GM23338 (cell line): ENCODE results near the gene DUSP5. TPM values are rescaled to one million over a fixed set of nuclear protein-coding genes. Genes with fewer than 3 reads are reported as not detected.

Experiments
- ATAC-seq: fragments of 200-7000 bp; cut with Tn5 transposase; 3 replicates; pipeline ENCODE4 v1.9.1; 2020
- DNase-seq: peaks from one replicate; pipeline ENCODE4 v3.0.0-alpha.2; 2015; ENCODE audit warnings: low spot score
- H2AFZ ChIP-seq: fragments of 200-600 bp; sonication (generic); 2 replicates; pipeline ENCODE4 v1.8.0; 2016; ENCODE audit warnings: antibody characterized with exemption, mild to moderate bottlenecking, moderate library complexity
- H3F3A ChIP-seq: fragments of 200-600 bp; sonication (generic); replicated peaks from 2 replicates; pipeline ENCODE4 v1.8.0; 2017; ENCODE audit warnings: antibody characterized with exemption, mixed run types, low read depth
- H3K27ac ChIP-seq: fragments of 200-600 bp; sonication (generic); 2 replicates; pipeline ENCODE4 v1.6.1; 2016; ENCODE audit warnings: low read depth
- H3K27me3 ChIP-seq: fragments of 200-600 bp; sonication (generic); 2 replicates; pipeline ENCODE4 v1.8.0; 2016; ENCODE audit warnings: mild to moderate bottlenecking, mixed run types, moderate library complexity; ENCODE audit not compliant: insufficient read depth
- H3K36me3 ChIP-seq: fragments of 200-600 bp; sonication (generic); 2 replicates; pipeline ENCODE4 v1.8.0; 2016; ENCODE audit warnings: mild to moderate bottlenecking; ENCODE audit not compliant: insufficient read depth
- H3K4me1 ChIP-seq: fragments of 200-600 bp; sonication (generic); 2 replicates; pipeline ENCODE4 v1.8.0; 2016; ENCODE audit warnings: mild to moderate bottlenecking, moderate library complexity; ENCODE audit not compliant: insufficient read depth
- H3K4me2 ChIP-seq: fragments of 200-600 bp; sonication (generic); 2 replicates; pipeline ENCODE4 v1.7.1; 2017; ENCODE audit warnings: mixed run types
- H3K4me3 ChIP-seq: fragments of 200-600 bp; sonication (generic); 2 replicates; pipeline ENCODE4 v1.6.1; 2016; ENCODE audit warnings: mixed run types
- H3K79me2 ChIP-seq: fragments of 200-600 bp; sonication (generic); replicated peaks from 2 replicates; pipeline ENCODE4 v1.8.0; 2017; ENCODE audit warnings: mild to moderate bottlenecking; ENCODE audit not compliant: insufficient read depth
- H3K9me2 ChIP-seq: fragments of 200-600 bp; sonication (generic); 2 replicates; pipeline ENCODE4 v1.8.0; 2017; ENCODE audit not compliant: insufficient read depth
- H4K20me1 ChIP-seq: fragments of 200-600 bp; sonication (generic); replicated peaks from 2 replicates; pipeline ENCODE4 v1.8.0; 2017; ENCODE audit warnings: mild to moderate bottlenecking; ENCODE audit not compliant: insufficient read depth
- H3K27ac Mint-ChIP-seq: 2 replicates; pipeline ENCODE4 v1.8.0; 2020; ENCODE audit warnings: inconsistent platforms, mild to moderate bottlenecking, moderate library complexity, mixed read lengths
- H3K27me3 Mint-ChIP-seq: 3 replicates; pipeline ENCODE4 v1.8.0; 2022; ENCODE audit warnings: low read depth, mild to moderate bottlenecking, moderate library complexity, mixed read lengths, inconsistent platforms; ENCODE audit not compliant: insufficient read depth, poor library complexity
- H3K36me3 Mint-ChIP-seq: 3 replicates; pipeline ENCODE4 v1.8.0; 2021; ENCODE audit warnings: low read depth, mild to moderate bottlenecking, inconsistent platforms, moderate library complexity, mixed read lengths
- H3K4me1 Mint-ChIP-seq: 3 replicates; pipeline ENCODE4 v1.8.0; 2020; ENCODE audit warnings: mild to moderate bottlenecking, inconsistent platforms, mixed read lengths
- H3K4me3 Mint-ChIP-seq: 3 replicates; pipeline ENCODE4 v1.8.0; 2021; ENCODE audit warnings: moderate library complexity, mild to moderate bottlenecking, inconsistent platforms, mixed read lengths
- H3K9me3 Mint-ChIP-seq: 3 replicates; pipeline ENCODE4 v1.8.0; 2020; ENCODE audit warnings: moderate library complexity, mild to moderate bottlenecking, inconsistent platforms, mixed read lengths
- EZH2 ChIP-seq: fragments of 200-600 bp; sonication (generic); IDR thresholded peaks from one replicate; pipeline ENCODE4 v1.8.0; 2017; ENCODE audit warnings: antibody characterized with exemption, mild to moderate bottlenecking, low read depth; ENCODE audit not compliant: unreplicated experiment
- EZH2phosphoT487 ChIP-seq: fragments of 200-600 bp; sonication (generic); IDR thresholded peaks from one replicate; pipeline ENCODE4 v1.8.1; 2018; ENCODE audit warnings: antibody characterized with exemption; ENCODE audit not compliant: unreplicated experiment
- POLR2AphosphoS5 ChIP-seq: IDR thresholded peaks from 2 replicates; pipeline ENCODE4 v1.6.1; 2016; ENCODE audit warnings: antibody characterized with exemption, low read depth
- ZNF114 ChIP-seq: fragments of 250-450 bp; sonication (Bioruptor Pico); IDR thresholded peaks from 2 replicates; pipeline ENCODE4 v1.5.0; 2020; ENCODE audit warnings: mild to moderate bottlenecking, moderate library complexity
- ZNF331 ChIP-seq: fragments of 250-450 bp; sonication (Bioruptor Pico); IDR thresholded peaks from 2 replicates; pipeline ENCODE4 v1.5.0; 2020; ENCODE audit warnings: low read depth, mild to moderate bottlenecking, moderate library complexity
- polyA plus RNA-seq: library from polyadenylated mRNA; unstranded; fragments of >200 nt; fragmentation: Nextera tagmentation; extraction: Ambion mirVana; gene quantifications from 2 replicates; pipeline ENCODE4 v1.2.1, GENCODE V29; 2016
- total RNA-seq: library from RNA; depleted of rRNA; stranded (reverse); fragments of >200 nt; shearing (Covaris generic); gene quantifications from 2 replicates; pipeline ENCODE4 v1.2.3, GENCODE V29; 2014
- TF ChIP-seq, protein P1 (sequence below), 2 experiments: fragments of 200-600 bp in 1 of 2; sonication (generic) in 1 of 2; conservative IDR thresholded peaks; 2 replicates each; pipeline versions ENCODE4 v1.5.1 to v1.6.1; 2016 to 2017; ENCODE audit warnings: antibody characterized with exemption in 2 of 2, low read depth in 2 of 2, mild to moderate bottlenecking in 2 of 2, moderate library complexity in 1 of 2
- TF ChIP-seq, protein P2 (sequence below): IDR thresholded peaks from one replicate; pipeline ENCODE4 v1.6.1; 2018; ENCODE audit warnings: antibody characterized with exemption; ENCODE audit not compliant: unreplicated experiment
- TF ChIP-seq, protein P3 (sequence below): IDR thresholded peaks from 2 replicates; pipeline ENCODE4 v1.6.1; 2016; ENCODE audit warnings: antibody characterized with exemption
- TF ChIP-seq, protein P4 (sequence below): fragments of 250-450 bp; sonication (Bioruptor Pico); IDR thresholded peaks from 2 replicates; pipeline ENCODE4 v1.5.0; 2020; ENCODE audit warnings: mild to moderate bottlenecking, moderate library complexity

Gene DUSP5
- total and polyA plus RNA-seq, 2 experiments from 2014 or later = 10.8 to 35.9 TPM

DNA sequence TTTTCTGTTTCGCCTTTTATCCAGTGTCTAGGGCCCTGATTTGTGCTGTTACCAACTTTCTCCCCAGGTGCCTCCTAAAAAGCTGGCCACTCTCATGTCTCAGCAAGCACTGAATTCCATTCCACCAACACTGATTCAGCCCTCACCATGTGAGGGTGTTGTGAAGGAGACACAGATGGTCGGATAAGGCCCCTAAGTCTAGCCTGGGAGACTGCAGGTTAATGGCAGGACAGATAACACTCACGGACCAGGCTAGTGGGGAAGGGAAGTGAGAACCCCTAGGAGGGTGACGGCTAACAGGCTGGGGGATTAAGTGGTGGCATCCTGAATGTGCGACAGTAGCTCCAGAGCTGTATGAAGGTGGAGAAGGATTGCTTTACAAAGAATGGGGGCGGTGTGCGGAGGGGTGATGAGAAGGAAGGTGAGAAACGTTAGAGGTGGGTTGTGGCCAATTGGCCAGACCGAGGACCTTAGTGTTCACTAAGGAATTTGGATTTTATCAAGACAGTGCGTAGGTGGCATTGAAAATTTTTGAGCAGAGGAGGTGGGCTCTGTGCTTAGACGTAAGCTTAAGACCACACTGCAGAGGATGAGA, 3.8 kb upstream of the DUSP5 start (continued):
- TF ChIP-seq, protein P1, sequence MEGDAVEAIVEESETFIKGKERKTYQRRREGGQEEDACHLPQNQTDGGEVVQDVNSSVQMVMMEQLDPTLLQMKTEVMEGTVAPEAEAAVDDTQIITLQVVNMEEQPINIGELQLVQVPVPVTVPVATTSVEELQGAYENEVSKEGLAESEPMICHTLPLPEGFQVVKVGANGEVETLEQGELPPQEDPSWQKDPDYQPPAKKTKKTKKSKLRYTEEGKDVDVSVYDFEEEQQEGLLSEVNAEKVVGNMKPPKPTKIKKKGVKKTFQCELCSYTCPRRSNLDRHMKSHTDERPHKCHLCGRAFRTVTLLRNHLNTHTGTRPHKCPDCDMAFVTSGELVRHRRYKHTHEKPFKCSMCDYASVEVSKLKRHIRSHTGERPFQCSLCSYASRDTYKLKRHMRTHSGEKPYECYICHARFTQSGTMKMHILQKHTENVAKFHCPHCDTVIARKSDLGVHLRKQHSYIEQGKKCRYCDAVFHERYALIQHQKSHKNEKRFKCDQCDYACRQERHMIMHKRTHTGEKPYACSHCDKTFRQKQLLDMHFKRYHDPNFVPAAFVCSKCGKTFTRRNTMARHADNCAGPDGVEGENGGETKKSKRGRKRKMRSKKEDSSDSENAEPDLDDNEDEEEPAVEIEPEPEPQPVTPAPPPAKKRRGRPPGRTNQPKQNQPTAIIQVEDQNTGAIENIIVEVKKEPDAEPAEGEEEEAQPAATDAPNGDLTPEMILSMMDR (conservative IDR thresholded peaks at IDR 0.05; ENCODE audit: low read depth in 2 of 2) = no peak
- TF ChIP-seq ZNF114 = no peak
- TF ChIP-seq, protein P2, sequence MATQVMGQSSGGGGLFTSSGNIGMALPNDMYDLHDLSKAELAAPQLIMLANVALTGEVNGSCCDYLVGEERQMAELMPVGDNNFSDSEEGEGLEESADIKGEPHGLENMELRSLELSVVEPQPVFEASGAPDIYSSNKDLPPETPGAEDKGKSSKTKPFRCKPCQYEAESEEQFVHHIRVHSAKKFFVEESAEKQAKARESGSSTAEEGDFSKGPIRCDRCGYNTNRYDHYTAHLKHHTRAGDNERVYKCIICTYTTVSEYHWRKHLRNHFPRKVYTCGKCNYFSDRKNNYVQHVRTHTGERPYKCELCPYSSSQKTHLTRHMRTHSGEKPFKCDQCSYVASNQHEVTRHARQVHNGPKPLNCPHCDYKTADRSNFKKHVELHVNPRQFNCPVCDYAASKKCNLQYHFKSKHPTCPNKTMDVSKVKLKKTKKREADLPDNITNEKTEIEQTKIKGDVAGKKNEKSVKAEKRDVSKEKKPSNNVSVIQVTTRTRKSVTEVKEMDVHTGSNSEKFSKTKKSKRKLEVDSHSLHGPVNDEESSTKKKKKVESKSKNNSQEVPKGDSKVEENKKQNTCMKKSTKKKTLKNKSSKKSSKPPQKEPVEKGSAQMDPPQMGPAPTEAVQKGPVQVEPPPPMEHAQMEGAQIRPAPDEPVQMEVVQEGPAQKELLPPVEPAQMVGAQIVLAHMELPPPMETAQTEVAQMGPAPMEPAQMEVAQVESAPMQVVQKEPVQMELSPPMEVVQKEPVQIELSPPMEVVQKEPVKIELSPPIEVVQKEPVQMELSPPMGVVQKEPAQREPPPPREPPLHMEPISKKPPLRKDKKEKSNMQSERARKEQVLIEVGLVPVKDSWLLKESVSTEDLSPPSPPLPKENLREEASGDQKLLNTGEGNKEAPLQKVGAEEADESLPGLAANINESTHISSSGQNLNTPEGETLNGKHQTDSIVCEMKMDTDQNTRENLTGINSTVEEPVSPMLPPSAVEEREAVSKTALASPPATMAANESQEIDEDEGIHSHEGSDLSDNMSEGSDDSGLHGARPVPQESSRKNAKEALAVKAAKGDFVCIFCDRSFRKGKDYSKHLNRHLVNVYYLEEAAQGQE = no peak
- TF ChIP-seq POLR2AphosphoS5 = no peak
- TF ChIP-seq, protein P3, sequence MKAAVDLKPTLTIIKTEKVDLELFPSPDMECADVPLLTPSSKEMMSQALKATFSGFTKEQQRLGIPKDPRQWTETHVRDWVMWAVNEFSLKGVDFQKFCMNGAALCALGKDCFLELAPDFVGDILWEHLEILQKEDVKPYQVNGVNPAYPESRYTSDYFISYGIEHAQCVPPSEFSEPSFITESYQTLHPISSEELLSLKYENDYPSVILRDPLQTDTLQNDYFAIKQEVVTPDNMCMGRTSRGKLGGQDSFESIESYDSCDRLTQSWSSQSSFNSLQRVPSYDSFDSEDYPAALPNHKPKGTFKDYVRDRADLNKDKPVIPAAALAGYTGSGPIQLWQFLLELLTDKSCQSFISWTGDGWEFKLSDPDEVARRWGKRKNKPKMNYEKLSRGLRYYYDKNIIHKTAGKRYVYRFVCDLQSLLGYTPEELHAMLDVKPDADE = no peak

DNA sequence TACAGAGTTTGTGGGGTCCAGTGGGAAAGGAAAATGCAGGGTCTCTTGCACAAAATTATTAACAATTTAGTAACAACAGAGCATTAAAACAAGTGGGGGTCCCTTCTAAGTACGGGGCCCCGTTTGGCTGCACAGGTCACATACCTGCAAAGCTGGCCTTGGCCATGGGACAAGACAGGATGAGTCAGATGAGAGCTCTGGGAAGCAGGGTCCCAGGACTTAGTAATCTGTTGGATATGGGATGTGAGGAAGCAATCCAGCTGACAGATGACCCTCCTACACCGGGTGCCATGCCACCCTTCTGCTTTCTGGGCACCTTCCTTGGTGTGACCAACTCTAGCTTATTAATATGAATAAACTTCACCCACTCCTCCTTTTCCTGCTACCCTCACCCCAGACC, 3.2 kb upstream of the DUSP5 start:
- H3K79me2 ChIP-seq = peaks cover 15% of the 10 kb centered on the region
- H3K4me2 ChIP-seq = no peak overlapping the region
- no peak overlapping the region for H3K27ac ChIP-seq
- H3F3A ChIP-seq = peaks cover 15% of the 10 kb centered on the region
- Mint-ChIP-seq H3K4me1 (peaks cover 37% of the 10 kb centered on the region), H3K9me3 (peaks cover 3% of the 10 kb centered on the region; the same call in 1 of the 3 replicates), H3K27me3 (peaks cover 32% of the 10 kb centered on the region), H3K4me3 (no peak overlapping the region), H3K27ac (no peak overlapping the region), H3K36me3 (peaks cover 14% of the 10 kb centered on the region; the same call in 2 of the 3 replicates)
- peaks cover 31% of the 10 kb centered on the region for H3K27me3 ChIP-seq
- H4K20me1 ChIP-seq = peaks cover 6% of the 10 kb centered on the region; the same call in 1 of the 2 replicates
- no peak overlapping the region for H3K4me3 ChIP-seq
- DNase-seq (no peak), ATAC-seq (no peak)
- H2AFZ ChIP-seq = no peak overlapping the region
- peaks cover 32% of the 10 kb centered on the region for H3K4me1 ChIP-seq
- H3K9me2 ChIP-seq = no peaks in the 10 kb centered on the region
- no peaks in the 10 kb centered on the region for H3K36me3 ChIP-seq
- TF ChIP-seq EZH2 (no peak), ZNF331 (CRISPR knock-in tag) (no peak), EZH2phosphoT487 (no peak)
- TF ChIP-seq, protein P1 (conservative IDR thresholded peaks at IDR 0.05; ENCODE audit: low read depth in 2 of 2) = no peak
- TF ChIP-seq, protein P4, sequence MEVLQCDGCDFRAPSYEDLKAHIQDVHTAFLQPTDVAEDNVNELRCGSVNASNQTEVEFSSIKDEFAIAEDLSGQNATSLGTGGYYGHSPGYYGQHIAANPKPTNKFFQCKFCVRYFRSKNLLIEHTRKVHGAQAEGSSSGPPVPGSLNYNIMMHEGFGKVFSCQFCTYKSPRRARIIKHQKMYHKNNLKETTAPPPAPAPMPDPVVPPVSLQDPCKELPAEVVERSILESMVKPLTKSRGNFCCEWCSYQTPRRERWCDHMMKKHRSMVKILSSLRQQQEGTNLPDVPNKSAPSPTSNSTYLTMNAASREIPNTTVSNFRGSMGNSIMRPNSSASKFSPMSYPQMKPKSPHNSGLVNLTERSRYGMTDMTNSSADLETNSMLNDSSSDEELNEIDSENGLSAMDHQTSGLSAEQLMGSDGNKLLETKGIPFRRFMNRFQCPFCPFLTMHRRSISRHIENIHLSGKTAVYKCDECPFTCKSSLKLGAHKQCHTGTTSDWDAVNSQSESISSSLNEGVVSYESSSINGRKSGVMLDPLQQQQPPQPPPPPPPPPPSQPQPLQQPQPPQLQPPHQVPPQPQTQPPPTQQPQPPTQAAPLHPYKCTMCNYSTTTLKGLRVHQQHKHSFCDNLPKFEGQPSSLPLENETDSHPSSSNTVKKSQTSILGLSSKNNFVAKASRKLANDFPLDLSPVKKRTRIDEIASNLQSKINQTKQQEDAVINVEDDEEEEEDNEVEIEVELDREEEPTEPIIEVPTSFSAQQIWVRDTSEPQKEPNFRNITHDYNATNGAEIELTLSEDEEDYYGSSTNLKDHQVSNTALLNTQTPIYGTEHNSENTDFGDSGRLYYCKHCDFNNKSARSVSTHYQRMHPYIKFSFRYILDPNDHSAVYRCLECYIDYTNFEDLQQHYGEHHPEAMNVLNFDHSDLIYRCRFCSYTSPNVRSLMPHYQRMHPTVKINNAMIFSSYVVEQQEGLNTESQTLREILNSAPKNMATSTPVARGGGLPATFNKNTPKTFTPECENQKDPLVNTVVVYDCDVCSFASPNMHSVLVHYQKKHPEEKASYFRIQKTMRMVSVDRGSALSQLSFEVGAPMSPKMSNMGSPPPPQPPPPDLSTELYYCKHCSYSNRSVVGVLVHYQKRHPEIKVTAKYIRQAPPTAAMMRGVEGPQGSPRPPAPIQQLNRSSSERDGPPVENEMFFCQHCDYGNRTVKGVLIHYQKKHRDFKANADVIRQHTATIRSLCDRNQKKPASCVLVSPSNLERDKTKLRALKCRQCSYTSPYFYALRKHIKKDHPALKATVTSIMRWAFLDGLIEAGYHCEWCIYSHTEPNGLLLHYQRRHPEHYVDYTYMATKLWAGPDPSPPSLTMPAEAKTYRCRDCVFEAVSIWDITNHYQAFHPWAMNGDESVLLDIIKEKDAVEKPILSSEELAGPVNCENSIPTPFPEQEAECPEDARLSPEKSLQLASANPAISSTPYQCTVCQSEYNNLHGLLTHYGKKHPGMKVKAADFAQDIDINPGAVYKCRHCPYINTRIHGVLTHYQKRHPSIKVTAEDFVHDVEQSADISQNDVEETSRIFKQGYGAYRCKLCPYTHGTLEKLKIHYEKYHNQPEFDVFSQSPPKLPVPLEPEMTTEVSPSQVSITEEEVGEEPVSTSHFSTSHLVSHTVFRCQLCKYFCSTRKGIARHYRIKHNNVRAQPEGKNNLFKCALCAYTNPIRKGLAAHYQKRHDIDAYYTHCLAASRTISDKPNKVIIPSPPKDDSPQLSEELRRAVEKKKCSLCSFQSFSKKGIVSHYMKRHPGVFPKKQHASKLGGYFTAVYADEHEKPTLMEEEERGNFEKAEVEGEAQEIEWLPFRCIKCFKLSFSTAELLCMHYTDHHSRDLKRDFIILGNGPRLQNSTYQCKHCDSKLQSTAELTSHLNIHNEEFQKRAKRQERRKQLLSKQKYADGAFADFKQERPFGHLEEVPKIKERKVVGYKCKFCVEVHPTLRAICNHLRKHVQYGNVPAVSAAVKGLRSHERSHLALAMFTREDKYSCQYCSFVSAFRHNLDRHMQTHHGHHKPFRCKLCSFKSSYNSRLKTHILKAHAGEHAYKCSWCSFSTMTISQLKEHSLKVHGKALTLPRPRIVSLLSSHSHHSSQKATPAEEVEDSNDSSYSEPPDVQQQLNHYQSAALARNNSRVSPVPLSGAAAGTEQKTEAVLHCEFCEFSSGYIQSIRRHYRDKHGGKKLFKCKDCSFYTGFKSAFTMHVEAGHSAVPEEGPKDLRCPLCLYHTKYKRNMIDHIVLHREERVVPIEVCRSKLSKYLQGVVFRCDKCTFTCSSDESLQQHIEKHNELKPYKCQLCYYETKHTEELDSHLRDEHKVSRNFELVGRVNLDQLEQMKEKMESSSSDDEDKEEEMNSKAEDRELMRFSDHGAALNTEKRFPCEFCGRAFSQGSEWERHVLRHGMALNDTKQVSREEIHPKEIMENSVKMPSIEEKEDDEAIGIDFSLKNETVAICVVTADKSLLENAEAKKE (CRISPR knock-in tag) = no peak
